ENCODE data around the gene LGR4. TPM values are rescaled to one million over a fixed set of nuclear protein-coding genes. Genes with fewer than 3 reads are reported as not detected.
A peak's percentile ranks its signal among the peaks of the same experiment; 100 is the strongest.

Gene LGR4
- total and polyA plus RNA-seq, 10 donors: 1.5 to 47.2 (median 27.0) TPM

DNA sequence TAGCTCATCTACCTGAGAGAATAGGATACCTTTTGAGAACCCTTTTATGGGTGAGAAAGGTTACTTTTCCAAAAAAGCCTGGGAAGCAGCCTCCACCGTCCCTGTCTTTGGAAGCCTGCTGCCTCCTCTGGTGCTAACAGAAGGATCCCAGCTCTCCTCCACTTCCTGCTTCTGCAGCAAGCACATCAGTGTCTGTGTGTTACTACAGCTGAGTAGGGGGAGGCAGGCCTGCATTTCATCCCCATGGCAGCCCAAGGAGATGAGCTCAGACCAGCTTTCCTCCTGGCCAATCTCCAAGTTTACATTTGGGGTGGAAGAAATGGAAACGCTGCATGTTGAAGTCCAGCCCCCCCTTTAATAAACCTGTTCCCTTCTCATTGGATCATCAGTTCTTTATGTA is 102.2 kb downstream of the LGR4 start:
- Histone ChIP-seq H3K36me3 (peaks cover 0 to 52% (median 5%) of the 10 kb centered on the region in 6 donors), H3K4me3 (no peak overlapping the region), H3K27me3 (replicated peaks in 1 of 7) (no peaks in the 10 kb centered on the region), H3K4me1 (no peaks in the 10 kb centered on the region), H3K27ac (no peak overlapping the region), H3K9me3 (no peaks in the 10 kb centered on the region)
- WGBS, 5 donors: 64 to 83% (median 78%) methylated on average over 2 of the region's 2 CpGs
- no peak for DNase-seq
- TF ChIP-seq, protein P1, sequence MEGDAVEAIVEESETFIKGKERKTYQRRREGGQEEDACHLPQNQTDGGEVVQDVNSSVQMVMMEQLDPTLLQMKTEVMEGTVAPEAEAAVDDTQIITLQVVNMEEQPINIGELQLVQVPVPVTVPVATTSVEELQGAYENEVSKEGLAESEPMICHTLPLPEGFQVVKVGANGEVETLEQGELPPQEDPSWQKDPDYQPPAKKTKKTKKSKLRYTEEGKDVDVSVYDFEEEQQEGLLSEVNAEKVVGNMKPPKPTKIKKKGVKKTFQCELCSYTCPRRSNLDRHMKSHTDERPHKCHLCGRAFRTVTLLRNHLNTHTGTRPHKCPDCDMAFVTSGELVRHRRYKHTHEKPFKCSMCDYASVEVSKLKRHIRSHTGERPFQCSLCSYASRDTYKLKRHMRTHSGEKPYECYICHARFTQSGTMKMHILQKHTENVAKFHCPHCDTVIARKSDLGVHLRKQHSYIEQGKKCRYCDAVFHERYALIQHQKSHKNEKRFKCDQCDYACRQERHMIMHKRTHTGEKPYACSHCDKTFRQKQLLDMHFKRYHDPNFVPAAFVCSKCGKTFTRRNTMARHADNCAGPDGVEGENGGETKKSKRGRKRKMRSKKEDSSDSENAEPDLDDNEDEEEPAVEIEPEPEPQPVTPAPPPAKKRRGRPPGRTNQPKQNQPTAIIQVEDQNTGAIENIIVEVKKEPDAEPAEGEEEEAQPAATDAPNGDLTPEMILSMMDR (IDR thresholded peaks at IDR 0.05 in 8 of 11, conservative IDR thresholded peaks at IDR 0.05 in 3 of 11): no peak
- TF ChIP-seq POLR2AphosphoS5 (IDR thresholded peaks at IDR 0.05): no peak
- intact Hi-C loops (cut with DNase I; ENCODE audit: low total_unique reads): no loop called here

DNA sequence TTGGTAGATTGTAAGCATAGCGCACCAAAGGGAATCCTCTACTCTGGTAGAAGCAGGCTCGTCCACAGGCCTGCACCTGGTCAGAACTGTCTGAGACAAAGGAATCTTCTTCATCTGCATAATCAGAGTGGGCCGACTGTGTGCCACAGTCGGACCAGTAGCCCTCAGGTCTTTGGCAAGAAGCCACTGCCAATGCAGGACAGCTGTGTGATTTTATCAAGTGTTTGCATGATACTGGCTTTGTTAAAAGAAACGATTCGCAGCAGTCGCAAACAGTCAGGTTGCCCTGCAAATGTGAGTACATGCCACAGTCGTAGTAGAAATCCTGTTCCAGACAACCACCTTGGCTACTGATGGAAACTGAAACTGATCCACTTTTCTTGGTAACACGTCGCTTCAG is 104.7 kb downstream of the LGR4 start:
- no peak for DNase-seq
- H3K4me1 ChIP-seq: peaks cover 0 to 13% (median 9%) of the 10 kb centered on the region in 6 donors
- TF ChIP-seq POLR2A (IDR thresholded peaks at IDR 0.05) (no peak), POLR2AphosphoS5 (IDR thresholded peaks at IDR 0.05) (no peak)
- TF ChIP-seq, protein P1 (IDR thresholded peaks at IDR 0.05 in 8 of 11, conservative IDR thresholded peaks at IDR 0.05 in 3 of 11): no peak
- H3K4me3 ChIP-seq: no peak overlapping the region
- peaks cover 0 to 37% (median 2%) of the 10 kb centered on the region in 6 donors for H3K36me3 ChIP-seq
- intact Hi-C loops (cut with DNase I; ENCODE audit: low total_unique reads): loop anchor here (10.0 kb wide), 1 partner anchor 107 kb away; the partner anchor contains the start of gene LGR4
- WGBS, 5 donors: 91 to 96% (median 94%) methylated on average over 10 of the region's 10 CpGs
- H3K27ac ChIP-seq: no peak overlapping the region
- H3K9me3 ChIP-seq: no peaks in the 10 kb centered on the region
- no peaks in the 10 kb centered on the region for H3K27me3 ChIP-seq (replicated peaks in 1 of 7)

DNA sequence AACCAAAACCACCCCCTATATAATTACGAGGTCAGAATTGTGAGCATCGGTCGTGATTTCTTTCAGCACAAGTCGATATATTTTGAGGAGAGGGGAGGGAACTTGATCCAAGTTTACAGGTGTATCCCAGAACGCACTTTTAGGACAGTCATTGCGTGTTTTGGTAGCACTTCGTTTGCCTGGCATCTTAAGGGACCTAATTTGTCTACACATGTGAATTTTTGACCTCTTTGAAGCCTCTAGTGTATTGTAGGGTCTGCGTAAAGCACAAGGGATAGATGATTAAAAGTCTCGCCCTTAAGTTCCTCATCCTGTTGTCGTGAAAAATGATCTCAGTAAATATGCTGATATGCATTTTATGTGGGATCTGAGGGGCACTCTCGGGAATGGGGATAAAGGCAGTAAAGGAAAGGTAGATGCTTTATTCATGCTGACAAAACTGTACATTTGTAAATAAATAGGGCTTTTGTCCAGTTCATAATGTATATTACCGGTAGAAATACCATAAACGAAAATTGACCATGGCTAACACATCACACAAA is 108.9 kb downstream of the LGR4 start:
- TF ChIP-seq, protein P1 (IDR thresholded peaks at IDR 0.05 in 8 of 11, conservative IDR thresholded peaks at IDR 0.05 in 3 of 11): no peak
- TF ChIP-seq POLR2A (IDR thresholded peaks at IDR 0.05) (no peak), POLR2AphosphoS5 (IDR thresholded peaks at IDR 0.05) (no peak)
- intact Hi-C loops (cut with DNase I; ENCODE audit: low total_unique reads): loop anchor here (10.0 kb wide), 1 partner anchor 111 kb away; the partner anchor contains the start of gene LGR4
- DNase-seq: no peak
- 34 to 42% (median 36%) methylated on average over 13 of the region's 13 CpGs for WGBS, 5 donors
- H3K4me3 ChIP-seq: peak overlapping the region; percentile 71 to 93 (median 78)
- no peaks in the 10 kb centered on the region for H3K27me3 ChIP-seq (replicated peaks in 1 of 7)
- no peaks in the 10 kb centered on the region for H3K9me3 ChIP-seq
- peak overlapping the region in 6 of 8 donors; percentile 33 to 71 (median 60) for H3K27ac ChIP-seq
- peaks cover 0 to 12% (median 2%) of the 10 kb centered on the region in 6 donors for H3K36me3 ChIP-seq
- H3K4me1 ChIP-seq: peaks cover 7 to 31% (median 22%) of the 10 kb centered on the region in 6 donors

DNA sequence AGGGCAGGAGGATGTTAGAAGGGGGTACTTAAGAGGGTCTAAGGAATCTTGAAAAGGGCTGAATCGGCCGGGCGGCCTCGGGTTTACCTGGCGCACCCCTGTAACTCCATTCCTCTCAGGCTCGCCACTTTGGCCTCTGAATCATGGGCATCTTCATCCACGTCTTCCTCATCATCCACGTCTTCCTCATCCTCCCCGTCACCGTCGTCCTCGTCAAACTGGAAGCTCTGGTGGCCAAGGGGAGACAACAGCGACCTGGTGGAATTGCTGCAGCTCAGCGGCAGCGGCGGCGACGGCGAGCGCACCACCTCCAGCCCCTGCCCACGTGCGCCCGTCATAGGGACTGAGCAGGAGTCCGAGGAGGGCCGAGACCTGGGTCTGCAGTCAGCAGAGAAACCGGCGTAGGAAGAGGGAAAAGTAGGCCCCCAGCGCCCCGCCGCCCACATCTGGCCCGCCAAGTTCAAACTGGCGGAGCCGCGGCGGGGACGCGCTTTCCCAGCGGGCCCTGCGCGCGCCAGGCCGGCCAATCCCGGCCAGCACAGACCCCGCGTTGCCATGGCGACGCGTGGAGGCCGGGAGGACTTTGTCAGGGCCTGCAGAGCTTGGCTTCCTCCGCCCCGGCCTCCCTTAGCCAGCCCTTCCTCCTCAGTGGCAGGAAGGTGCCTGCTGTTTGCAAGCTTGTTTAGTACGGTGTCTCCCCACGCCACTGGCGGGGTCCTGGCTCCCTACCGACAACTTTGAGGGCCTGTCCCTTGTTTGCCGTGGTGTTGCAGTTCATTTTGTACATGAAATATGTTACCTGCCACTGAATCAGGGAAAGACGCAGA is 109.6 kb downstream of the LGR4 start, which contains the start of gene CCDC34:
CCDC34 (minus strand) TSS at position 467 of the 827 bp plus-strand sequence; CDS start at position 446, 21 bp downstream.
- Histone ChIP-seq H3K9me3 (no peaks in the 10 kb centered on the region), H3K27me3 (replicated peaks in 1 of 7) (no peaks in the 10 kb centered on the region), H3K27ac (peak within 1 kb of the TSS in 6 of 8 donors; percentile 33 to 71 (median 60)), H3K4me3 (peak within 1 kb of the TSS; percentile 71 to 93 (median 78)), H3K4me1 (peaks cover 7 to 36% (median 22%) of the 10 kb centered on the region in 6 donors), H3K36me3 (peaks cover 0 to 6% (median 0%) of the 10 kb centered on the region in 6 donors)
- TF ChIP-seq, protein P1 (IDR thresholded peaks at IDR 0.05 in 8 of 11, conservative IDR thresholded peaks at IDR 0.05 in 3 of 11): peak in 1 of 11 experiments; percentile 10
- TF ChIP-seq POLR2AphosphoS5 (IDR thresholded peaks at IDR 0.05): peak; percentile 82 to 87 (median 85)
- no peak for TF ChIP-seq POLR2A (IDR thresholded peaks at IDR 0.05)
- DNase-seq: peak; percentile 96
- intact Hi-C loops (cut with DNase I; ENCODE audit: low total_unique reads): loop anchor here (10.0 kb wide), 1 partner anchor 112 kb away; the partner anchor contains the start of gene LGR4
- WGBS, 5 donors: 0 to 1% (median 1%) methylated on average over 47 to 57 of the region's 57 CpGs
